GM12801 (cell line): Measurements from ENCODE around the gene MTFP1.

Experiments
- CTCF ChIP-seq: IDR thresholded peaks from one replicate; pipeline ENCODE4 v1.5.1; 2011; ENCODE audit warnings: control low read depth; ENCODE audit not compliant: insufficient read length; ENCODE audit errors: extremely low read depth

The MTFP1 gene

DNA sequence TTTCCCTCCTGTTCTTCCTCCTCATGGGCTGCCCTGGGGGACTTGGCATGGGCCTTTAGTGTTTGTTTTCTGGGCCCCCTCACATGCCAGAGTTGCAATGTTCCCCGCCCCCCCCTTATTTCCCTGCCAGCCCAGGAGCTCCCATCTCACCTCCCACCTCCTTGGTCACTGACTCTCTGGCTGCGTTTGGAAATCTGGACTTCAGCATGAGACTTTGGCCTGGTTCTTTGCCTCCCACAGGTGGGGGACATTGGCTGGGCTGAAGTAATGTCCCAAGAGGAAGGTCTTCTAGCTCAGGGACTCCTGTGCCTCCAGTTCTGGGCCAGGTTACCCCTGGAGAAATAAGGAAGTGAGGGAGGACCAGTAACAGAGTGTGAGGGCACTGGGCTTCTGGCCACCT lies 7.0 kb downstream of the MTFP1 start:
- no peak for TF ChIP-seq CTCF

GRCh38 chr22:30433227-30433626 lies 7.7 kb downstream of the MTFP1 start:
- TF ChIP-seq CTCF = no peak

DNA sequence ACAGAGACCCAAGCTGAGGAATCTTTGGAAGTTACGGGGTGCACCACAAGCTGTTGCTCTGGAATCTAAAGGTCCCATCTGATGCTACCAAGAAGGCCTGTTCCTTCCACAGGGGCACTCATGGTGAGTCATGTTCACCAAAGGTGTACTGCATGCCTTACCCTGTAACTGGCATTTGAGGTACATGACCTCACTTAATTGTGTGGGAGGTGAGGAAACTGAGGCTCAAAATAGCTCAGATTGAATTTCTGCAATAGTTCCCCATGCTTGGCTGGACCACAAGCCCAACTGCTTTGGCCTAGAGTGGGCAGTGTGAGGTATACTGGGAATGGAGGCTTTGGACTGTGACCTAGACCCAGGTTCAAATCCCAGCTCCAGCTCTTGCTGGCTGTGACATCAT lies 8.2 kb downstream of the MTFP1 start:
- TF ChIP-seq CTCF = no peak

GRCh38 chr22:30434843-30435242 lies 9.3 kb downstream of the MTFP1 start:
- TF ChIP-seq CTCF = no peak

GRCh38 chr22:30435674-30436126 lies 10.1 kb downstream of the MTFP1 start:
- no peak for TF ChIP-seq CTCF

GRCh38 chr22:30436196-30436595 lies 10.6 kb downstream of the MTFP1 start:
- no peak for TF ChIP-seq CTCF

- TF ChIP-seq CTCF = no peak
Observed at GRCh38 chr22:30438559-30438958, 13.0 kb downstream of the MTFP1 start.

GRCh38 chr22:30439226-30439625 lies 13.7 kb downstream of the MTFP1 start:
- TF ChIP-seq CTCF = no peak
